ENCODE data around the gene EIF4G3. TPM values are rescaled to one million over a fixed set of nuclear protein-coding genes. Genes with fewer than 3 reads are reported as not detected.
"Not testable (repeated sequence)": the region's sequence is repeated elsewhere in the genome, so short reads cannot be mapped to it uniquely, and the experiment has no call there.

EIF4G3 gene
- total RNA-seq, 1 donor, result 58.6 TPM

DNA sequence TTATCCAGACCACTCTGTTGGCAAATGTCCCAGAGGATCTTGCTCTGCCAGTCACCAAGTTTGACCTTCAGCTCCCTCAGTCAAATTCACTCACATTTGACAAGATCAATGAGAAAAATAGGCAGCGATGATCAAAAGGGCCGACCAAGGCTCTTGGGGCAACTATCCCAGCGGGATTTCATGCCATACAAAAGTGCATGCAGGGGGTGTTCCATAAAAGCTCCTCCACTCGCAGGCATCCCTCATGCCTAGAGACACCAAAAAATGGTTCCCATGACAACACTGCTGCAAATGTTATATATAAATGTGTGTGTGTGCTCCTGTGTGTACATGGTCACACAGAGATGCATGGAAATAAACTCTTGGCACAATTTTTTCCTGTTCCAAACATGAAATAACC, 16.2 kb upstream of the EIF4G3 start:
- no peak overlapping the region for H3K4me3 ChIP-seq (ENCODE audit: low read depth, low read length)
- no peak for TF ChIP-seq CTCF (IDR thresholded peaks at IDR 0.05; ENCODE audit: insufficient read depth, low read length)
- no peak for DNase-seq (ENCODE audit: low read depth)

DNA sequence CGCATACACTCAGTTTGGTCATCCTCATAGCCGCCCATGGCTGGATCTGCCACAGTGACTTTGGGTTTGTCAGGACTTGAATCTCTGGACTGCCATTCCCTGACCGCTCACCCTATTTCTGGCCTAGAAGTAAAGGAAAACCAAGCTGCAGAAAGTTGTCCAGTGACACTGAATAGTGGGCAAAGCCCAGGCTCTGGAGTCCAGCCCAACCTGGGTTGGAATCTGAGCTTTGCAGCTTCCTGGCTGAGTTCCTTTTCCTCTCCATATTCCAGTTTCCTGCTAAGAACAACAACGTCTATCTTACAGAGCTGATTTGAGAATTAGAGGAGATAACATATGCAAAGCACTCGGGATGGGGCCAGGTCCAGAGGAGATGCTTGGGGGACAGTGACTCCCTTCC, 15.6 kb upstream of the EIF4G3 start:
- DNase-seq (ENCODE audit: low read depth), result no peak
- no peak overlapping the region for H3K4me3 ChIP-seq (ENCODE audit: low read depth, low read length)
- no peak for TF ChIP-seq CTCF (IDR thresholded peaks at IDR 0.05; ENCODE audit: insufficient read depth, low read length)

DNA sequence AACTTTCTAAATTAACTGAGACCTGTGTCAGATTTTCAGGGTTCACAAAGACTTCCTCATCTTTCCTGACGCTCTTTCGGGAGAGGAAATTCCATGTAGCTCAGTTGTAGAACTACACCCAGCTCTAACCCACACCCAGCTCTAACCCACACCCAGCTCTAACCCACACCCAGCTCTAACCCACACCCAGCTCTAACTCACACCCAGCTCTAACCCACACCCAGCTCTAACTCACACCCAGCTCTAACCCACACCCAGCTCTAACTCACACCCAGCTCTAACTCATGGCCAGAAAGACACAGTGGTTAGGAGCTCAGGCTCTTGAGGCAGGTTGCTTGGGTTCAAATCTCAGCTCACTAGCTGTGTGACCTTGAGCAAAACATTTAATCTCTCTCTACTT, 14.1 kb upstream of the EIF4G3 start:
- H3K4me3 ChIP-seq (ENCODE audit: low read depth, low read length); DNase-seq (ENCODE audit: low read depth): not testable (repeated sequence)

- H3K4me3 ChIP-seq (ENCODE audit: low read depth, low read length), result no peak overlapping the region
- no peak for TF ChIP-seq CTCF (IDR thresholded peaks at IDR 0.05; ENCODE audit: insufficient read depth, low read length)
- DNase-seq (ENCODE audit: low read depth), result no peak
Measured at GRCh38 chr1:21189906-21190500, 13.3 kb upstream of the EIF4G3 start.

GRCh38 chr1:21189421-21189820, 12.7 kb upstream of the EIF4G3 start:
- H3K4me3 ChIP-seq (ENCODE audit: low read depth, low read length), result no peak overlapping the region
- DNase-seq (ENCODE audit: low read depth), result no peak
- no peak for TF ChIP-seq CTCF (IDR thresholded peaks at IDR 0.05; ENCODE audit: insufficient read depth, low read length)

- no peak overlapping the region for H3K4me3 ChIP-seq (ENCODE audit: low read depth, low read length)
- no peak for TF ChIP-seq CTCF (IDR thresholded peaks at IDR 0.05; ENCODE audit: insufficient read depth, low read length)
- no peak for DNase-seq (ENCODE audit: low read depth)
Measured at GRCh38 chr1:21188235-21188634, 11.5 kb upstream of the EIF4G3 start.

- no peak for DNase-seq (ENCODE audit: low read depth)
- TF ChIP-seq CTCF (IDR thresholded peaks at IDR 0.05; ENCODE audit: insufficient read depth, low read length), result no peak
- no peak overlapping the region for H3K4me3 ChIP-seq (ENCODE audit: low read depth, low read length)
Measured at GRCh38 chr1:21185221-21185731, 8.6 kb upstream of the EIF4G3 start.

Data from fibroblast of the aortic adventitia (primary cell).